GM12878 (cell line): ENCODE results near the gene PSMC3IP. TPM values are rescaled to one million over a fixed set of nuclear protein-coding genes. Genes with fewer than 3 reads are reported as not detected.

ENCODE experiments used
- ATAC-seq: fragments of 200-7000 bp; cut with Tn5 transposase; 3 replicates; pipeline ENCODE4 v1.9.1; 2020; ENCODE audit warnings: mild to moderate bottlenecking, moderate library complexity
- BruUV-seq: library from RNA; stranded (reverse); fragments of 400-500 nt; replicated peaks from 2 replicates; lab custom pipeline; 2021; lab: Mats Ljungman, UMichigan
- CTCF ChIA-PET: fragments of 300-600 bp; sonication (Branson Sonifier 250); formaldehyde crosslinking; extraction: SDS; loops from one replicate; lab custom pipeline; 2021; ENCODE audit warnings: inconsistent platforms; lab: Yijun Ruan, JAX
- POLR2A ChIA-PET: fragments of 350-600 bp; formaldehyde crosslinking; extraction: SDS; loops from one replicate; lab custom pipeline; 2021; ENCODE audit warnings: inconsistent platforms; lab: Charles Lee
- RAD21 ChIA-PET: fragments of 300-600 bp; sonication (Branson Sonifier 250); formaldehyde crosslinking; loops from one replicate; lab custom pipeline; 2023; ENCODE audit warnings: antibody characterized with exemption; ENCODE audit not compliant: unreplicated experiment; lab: Charles Lee
- SMC1A ChIA-PET: fragments of 300-600 bp; sonication (Branson Sonifier 250); formaldehyde crosslinking; loops from one replicate; lab custom pipeline; 2023; ENCODE audit not compliant: unreplicated experiment, uncharacterized antibody; lab: Charles Lee
- DNase-seq: peaks from one replicate; pipeline ENCODE4 v3.0.0-alpha.2; 2011; ENCODE audit warnings: low read depth, low spot score
- FAIRE-seq: peaks from 3 replicates; lab custom pipeline; 2011; peaks lifted over from hg19 to GRCh38; lab: Jason Lieb, UNC
- H2AFZ ChIP-seq: 2 replicates; pipeline ENCODE4 v1.6.0; 2011; ENCODE audit warnings: low read depth, low read length, control low read depth; ENCODE audit not compliant: control insufficient read depth
- H3K27ac ChIP-seq: 2 replicates; pipeline ENCODE4 v1.5.1; 2011; ENCODE audit warnings: control low read depth; ENCODE audit not compliant: control insufficient read depth, insufficient read depth
- H3K27me3 ChIP-seq, 2 experiments: replicated peaks in 1 of 2; 2 replicates each; pipeline versions ENCODE4 v1.6.0 to v1.6.1; 2011; ENCODE audit warnings: low read length in 1 of 2; ENCODE audit not compliant: control insufficient read depth in 2 of 2, insufficient read depth in 2 of 2
- H3K36me3 ChIP-seq, 2 experiments: 2 replicates each; pipeline ENCODE4 v1.5.1; 2011; ENCODE audit warnings: low read length in 1 of 2; ENCODE audit not compliant: control insufficient read depth in 2 of 2, insufficient read depth in 2 of 2
- H3K4me1 ChIP-seq: 2 replicates; pipeline ENCODE4 v1.6.1; 2011; ENCODE audit warnings: mild to moderate bottlenecking, low read length, moderate library complexity, mixed read lengths; ENCODE audit not compliant: control insufficient read depth, insufficient read depth
- H3K4me2 ChIP-seq: 2 replicates; pipeline ENCODE4 v1.6.0; 2011; ENCODE audit warnings: control low read depth; ENCODE audit not compliant: control insufficient read depth, insufficient read depth
- H3K4me3 ChIP-seq: fragments of 200-600 bp; sonication (generic); 2 replicates; pipeline ENCODE4 v1.5.1; 2016
- H3K79me2 ChIP-seq: 2 replicates; pipeline ENCODE4 v1.6.0; 2011; ENCODE audit warnings: low read length; ENCODE audit not compliant: control insufficient read depth, insufficient read depth
- H3K9ac ChIP-seq: 2 replicates; pipeline ENCODE4 v1.8.0; 2011; ENCODE audit warnings: low read length, control low read depth, mixed read lengths; ENCODE audit not compliant: control insufficient read depth, insufficient read depth
- H3K9me3 ChIP-seq: replicated peaks from 3 replicates; pipeline ENCODE4 v1.5.1; 2011; ENCODE audit warnings: mild to moderate bottlenecking, low read length; ENCODE audit not compliant: control insufficient read depth, insufficient read depth
- H4K20me1 ChIP-seq: 2 replicates; pipeline ENCODE4 v1.6.0; 2011; ENCODE audit not compliant: control insufficient read depth, insufficient read depth
- DPF2 ChIP-seq: fragments of 450-650 bp; IDR thresholded peaks from 2 replicates; pipeline ENCODE4 v1.6.1; 2017; ENCODE audit warnings: mild to moderate bottlenecking
- HDAC2 ChIP-seq: fragments of 200-600 bp; sonication (generic); IDR thresholded peaks from 2 replicates; pipeline ENCODE4 v1.6.1; 2017
- MTA2 ChIP-seq: fragments of 450-650 bp; IDR thresholded peaks from 2 replicates; pipeline ENCODE4 v1.6.1; 2016; ENCODE audit warnings: low read depth, mild to moderate bottlenecking, moderate library complexity
- NR2C2 ChIP-seq: IDR thresholded peaks from 2 replicates; pipeline ENCODE4 v1.6.1; 2011; ENCODE audit warnings: borderline replicate concordance, low read depth; ENCODE audit not compliant: control insufficient read depth, insufficient read length
- SREBF1 ChIP-seq: IDR thresholded peaks from 2 replicates; pipeline ENCODE4 v1.6.1; 2012; ENCODE audit warnings: mild to moderate bottlenecking, low read length
- SREBF2 ChIP-seq: IDR thresholded peaks from 2 replicates; pipeline ENCODE4 v1.6.1; 2012; ENCODE audit warnings: mild to moderate bottlenecking, low read length
- TCF7 ChIP-seq: IDR thresholded peaks from 2 replicates; pipeline ENCODE4 v1.6.1; 2014; ENCODE audit warnings: antibody characterized with exemption, borderline replicate concordance
- ZNF217 ChIP-seq: fragments of 450-650 bp; IDR thresholded peaks from 2 replicates; pipeline ENCODE4 v1.6.1; 2017; ENCODE audit warnings: antibody characterized with exemption, mild to moderate bottlenecking
- ZNF622 ChIP-seq: fragments of 450-650 bp; IDR thresholded peaks from 2 replicates; pipeline ENCODE4 v1.6.1; 2017; ENCODE audit warnings: mild to moderate bottlenecking, inconsistent platforms
- WGBS: methylation state at CpG from one replicate; pipeline ENCODE4 v1.1.6; 2016; ENCODE audit warnings: low lambda C conversion rate; ENCODE audit not compliant: insufficient replicate concordance, insufficient coverage; ENCODE audit errors: missing lambda C conversion rate; 5-methylcytosine and 5-hydroxymethylcytosine counted together
- in situ Hi-C: fragments of 300-500 bp; cut with MboI; formaldehyde crosslinking; loops from 9 replicates; pipeline ENCODE4 v1.14.3; 2018; ENCODE audit warnings: mixed read lengths
- intact Hi-C: fragments of 100-400 bp; cut with micrococcal nuclease; formaldehyde crosslinking; loops from one replicate; pipeline ENCODE4 v1.14.2; 2022; ENCODE audit not compliant: unreplicated experiment
- polyA plus RNA-seq, 11 experiments: library from polyadenylated mRNA; depleted of rRNA in 4 of 11; unstranded in 6 of 11; stranded (reverse) in 5 of 11; fragments of >200 nt; fragmentation: Nextera tagmentation in 4 of 11; fragmentation: Illumina TruSeq in 1 of 11; extraction: Ambion mirVana in 4 of 11; extraction: Trizol in 1 of 11; gene quantifications; 1 replicate in 1 of 11; 2 replicates in 10 of 11; pipeline versions ENCODE4 v1.2.1 to v1.2.3, GENCODE V29; 2011 to 2016; ENCODE audit warnings: inconsistent platforms in 2 of 11, missing spikeins in 2 of 11, low read depth in 1 of 11
- total RNA-seq, 4 experiments: library from RNA; depleted of rRNA in 3 of 4; stranded (reverse); fragments of >200 nt in 3 of 4; fragmentation: Illumina TruSeq in 1 of 4; extraction: Trizol in 1 of 4; gene quantifications; 2 replicates each; pipeline versions ENCODE4 v1.2.1 to v1.2.3, GENCODE V29; 2013 to 2021
- TF ChIP-seq, protein P1 (sequence below): IDR thresholded peaks from 2 replicates; pipeline ENCODE4 v1.6.1; 2011; ENCODE audit warnings: mild to moderate bottlenecking, low read depth, low read length, moderate library complexity; ENCODE audit not compliant: insufficient replicate concordance
- TF ChIP-seq, protein P2 (sequence below): IDR thresholded peaks from 2 replicates; pipeline ENCODE4 v1.6.1; 2012; ENCODE audit warnings: low read depth, low read length, improper control_type of control experiment
- TF ChIP-seq, protein P3 (sequence below): fragments of 450-650 bp; IDR thresholded peaks from 2 replicates; pipeline ENCODE4 v1.6.1; 2017; ENCODE audit warnings: borderline replicate concordance
- TF ChIP-seq, protein P4 (sequence below): fragments of 450-650 bp; formaldehyde crosslinking; IDR thresholded peaks from 2 replicates; pipeline ENCODE4 v1.4.0; 2020; ENCODE audit warnings: mild to moderate bottlenecking, moderate library complexity

The PSMC3IP gene
- total and polyA plus RNA-seq, 10 of the 15 experiments (the other 5 are each of a cell fraction or from before 2014, with no cell fraction given) = 6.8 to 34.5 (median 17.7) TPM

- FAIRE-seq (no peak), ATAC-seq (no peak), DNase-seq (no peak)
- RAD21 ChIA-PET = no interaction called here
- CTCF ChIA-PET = interaction anchor here (2.3 to 4.1 kb wide), 3 partner anchors 86 to 122 kb away, joined by 6 to 32 read pairs (median 26); no protein-coding TSS in a partner anchor
- intact Hi-C loops (no loop called here), in situ Hi-C loops (loop anchor here (5.0 kb wide), 1 partner anchor 203 kb away; no protein-coding TSS in a partner anchor)
- 94% methylated on average over 2 of the region's 2 CpGs for WGBS
- Histone ChIP-seq H4K20me1 (no peaks in the 10 kb centered on the region; the same call in 1 of the 2 replicates), H3K4me1 (peaks cover 11% of the 10 kb centered on the region), H3K27ac (no peak overlapping the region), H3K79me2 (no peaks in the 10 kb centered on the region), H3K4me3 (no peak overlapping the region), H3K9ac (no peak overlapping the region), H3K4me2 (no peak overlapping the region), H3K27me3 (no peaks in the 10 kb centered on the region), H2AFZ (no peak overlapping the region), H3K36me3 (peaks cover 4 to 5% of the 10 kb centered on the region in 2 experiments; a peak in 2 of 4 replicates), H3K9me3 (no peaks in the 10 kb centered on the region)
- POLR2A ChIA-PET = interaction anchor here (1.0 kb wide), 1 partner anchor 210 kb away, joined by 3 read pairs; no protein-coding TSS in a partner anchor
- TF ChIP-seq NR2C2 (no peak), SREBF2 (no peak), SREBF1 (no peak), DPF2 (no peak), TCF7 (no peak), ZNF217 (no peak), MTA2 (no peak), ZNF622 (no peak), HDAC2 (no peak)
- TF ChIP-seq, protein P1, sequence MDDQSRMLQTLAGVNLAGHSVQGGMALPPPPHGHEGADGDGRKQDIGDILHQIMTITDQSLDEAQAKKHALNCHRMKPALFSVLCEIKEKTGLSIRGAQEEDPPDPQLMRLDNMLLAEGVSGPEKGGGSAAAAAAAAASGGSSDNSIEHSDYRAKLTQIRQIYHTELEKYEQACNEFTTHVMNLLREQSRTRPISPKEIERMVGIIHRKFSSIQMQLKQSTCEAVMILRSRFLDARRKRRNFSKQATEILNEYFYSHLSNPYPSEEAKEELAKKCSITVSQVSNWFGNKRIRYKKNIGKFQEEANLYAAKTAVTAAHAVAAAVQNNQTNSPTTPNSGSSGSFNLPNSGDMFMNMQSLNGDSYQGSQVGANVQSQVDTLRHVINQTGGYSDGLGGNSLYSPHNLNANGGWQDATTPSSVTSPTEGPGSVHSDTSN = no peak
- TF ChIP-seq, protein P2, sequence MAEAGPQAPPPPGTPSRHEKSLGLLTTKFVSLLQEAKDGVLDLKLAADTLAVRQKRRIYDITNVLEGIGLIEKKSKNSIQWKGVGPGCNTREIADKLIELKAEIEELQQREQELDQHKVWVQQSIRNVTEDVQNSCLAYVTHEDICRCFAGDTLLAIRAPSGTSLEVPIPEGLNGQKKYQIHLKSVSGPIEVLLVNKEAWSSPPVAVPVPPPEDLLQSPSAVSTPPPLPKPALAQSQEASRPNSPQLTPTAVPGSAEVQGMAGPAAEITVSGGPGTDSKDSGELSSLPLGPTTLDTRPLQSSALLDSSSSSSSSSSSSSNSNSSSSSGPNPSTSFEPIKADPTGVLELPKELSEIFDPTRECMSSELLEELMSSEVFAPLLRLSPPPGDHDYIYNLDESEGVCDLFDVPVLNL = no peak
- TF ChIP-seq, protein P3, sequence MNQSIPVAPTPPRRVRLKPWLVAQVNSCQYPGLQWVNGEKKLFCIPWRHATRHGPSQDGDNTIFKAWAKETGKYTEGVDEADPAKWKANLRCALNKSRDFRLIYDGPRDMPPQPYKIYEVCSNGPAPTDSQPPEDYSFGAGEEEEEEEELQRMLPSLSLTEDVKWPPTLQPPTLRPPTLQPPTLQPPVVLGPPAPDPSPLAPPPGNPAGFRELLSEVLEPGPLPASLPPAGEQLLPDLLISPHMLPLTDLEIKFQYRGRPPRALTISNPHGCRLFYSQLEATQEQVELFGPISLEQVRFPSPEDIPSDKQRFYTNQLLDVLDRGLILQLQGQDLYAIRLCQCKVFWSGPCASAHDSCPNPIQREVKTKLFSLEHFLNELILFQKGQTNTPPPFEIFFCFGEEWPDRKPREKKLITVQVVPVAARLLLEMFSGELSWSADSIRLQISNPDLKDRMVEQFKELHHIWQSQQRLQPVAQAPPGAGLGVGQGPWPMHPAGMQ = no peak
- TF ChIP-seq, protein P4, sequence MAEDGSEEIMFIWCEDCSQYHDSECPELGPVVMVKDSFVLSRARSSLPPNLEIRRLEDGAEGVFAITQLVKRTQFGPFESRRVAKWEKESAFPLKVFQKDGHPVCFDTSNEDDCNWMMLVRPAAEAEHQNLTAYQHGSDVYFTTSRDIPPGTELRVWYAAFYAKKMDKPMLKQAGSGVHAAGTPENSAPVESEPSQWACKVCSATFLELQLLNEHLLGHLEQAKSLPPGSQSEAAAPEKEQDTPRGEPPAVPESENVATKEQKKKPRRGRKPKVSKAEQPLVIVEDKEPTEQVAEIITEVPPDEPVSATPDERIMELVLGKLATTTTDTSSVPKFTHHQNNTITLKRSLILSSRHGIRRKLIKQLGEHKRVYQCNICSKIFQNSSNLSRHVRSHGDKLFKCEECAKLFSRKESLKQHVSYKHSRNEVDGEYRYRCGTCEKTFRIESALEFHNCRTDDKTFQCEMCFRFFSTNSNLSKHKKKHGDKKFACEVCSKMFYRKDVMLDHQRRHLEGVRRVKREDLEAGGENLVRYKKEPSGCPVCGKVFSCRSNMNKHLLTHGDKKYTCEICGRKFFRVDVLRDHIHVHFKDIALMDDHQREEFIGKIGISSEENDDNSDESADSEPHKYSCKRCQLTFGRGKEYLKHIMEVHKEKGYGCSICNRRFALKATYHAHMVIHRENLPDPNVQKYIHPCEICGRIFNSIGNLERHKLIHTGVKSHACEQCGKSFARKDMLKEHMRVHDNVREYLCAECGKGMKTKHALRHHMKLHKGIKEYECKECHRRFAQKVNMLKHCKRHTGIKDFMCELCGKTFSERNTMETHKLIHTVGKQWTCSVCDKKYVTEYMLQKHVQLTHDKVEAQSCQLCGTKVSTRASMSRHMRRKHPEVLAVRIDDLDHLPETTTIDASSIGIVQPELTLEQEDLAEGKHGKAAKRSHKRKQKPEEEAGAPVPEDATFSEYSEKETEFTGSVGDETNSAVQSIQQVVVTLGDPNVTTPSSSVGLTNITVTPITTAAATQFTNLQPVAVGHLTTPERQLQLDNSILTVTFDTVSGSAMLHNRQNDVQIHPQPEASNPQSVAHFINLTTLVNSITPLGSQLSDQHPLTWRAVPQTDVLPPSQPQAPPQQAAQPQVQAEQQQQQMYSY (CRISPR knock-in tag) = no peak
- SMC1A ChIA-PET = interaction anchor here (1.1 to 1.3 kb wide), 2 partner anchors 83 to 97 kb away, joined by 3 to 4 read pairs; no protein-coding TSS in a partner anchor
- no TSS peak for BruUV-seq
These were observed 52.3 kb downstream of the PSMC3IP start for GRCh38 chr17:42525221-42525620.
